Upper lobe of left lung (tissue), 6 donors: ENCODE results near the gene IFNLR1. TPM values are rescaled to one million over a fixed set of nuclear protein-coding genes. Genes with fewer than 3 reads are reported as not detected.

Experiments
- ATAC-seq, 2 donors: fragments of 200-7000 bp; cut with Tn5 transposase; one replicate each; pipeline ENCODE4 v1.9.1; 2022; ENCODE audit warnings: mild to moderate bottlenecking in 2 of 2, moderate library complexity in 2 of 2; ENCODE audit not compliant: low FRiP score in 2 of 2
- DNase-seq, 2 donors: peaks; one replicate each; pipeline ENCODE4 v3.0.0-alpha.2; 2019 to 2020
- H3K27ac ChIP-seq, 4 donors: fragments of 200-600 bp; sonication (generic); one replicate each; pipeline ENCODE4 v1.5.1; 2016 to 2019
- H3K27me3 ChIP-seq, 4 donors: fragments of 200-600 bp; sonication (generic); one replicate each; pipeline ENCODE4 v1.5.1; 2017 to 2019
- H3K36me3 ChIP-seq, 4 donors: fragments of 200-600 bp; sonication (generic); one replicate each; pipeline ENCODE4 v1.5.1; 2016 to 2019
- H3K4me1 ChIP-seq, 4 donors: fragments of 200-600 bp; sonication (generic); one replicate each; pipeline ENCODE4 v1.5.1; 2018 to 2019
- H3K4me3 ChIP-seq, 4 donors: fragments of 200-600 bp; sonication (generic); one replicate each; pipeline ENCODE4 v1.5.1; 2017 to 2019; ENCODE audit warnings: mild to moderate bottlenecking in 2 of 4, moderate library complexity in 1 of 4
- H3K9me3 ChIP-seq, 4 donors: fragments of 200-600 bp; sonication (generic); one replicate each; pipeline ENCODE4 v1.5.1; 2018 to 2019
- EP300 ChIP-seq, 4 donors: sonication (generic); formaldehyde crosslinking; IDR thresholded peaks; one replicate each; pipeline ENCODE4 v1.5.1; 2017; ENCODE audit warnings: antibody characterized with exemption in 4 of 4, control low read depth in 2 of 4
- POLR2A ChIP-seq, 4 donors: fragments of 450-650 bp; IDR thresholded peaks; one replicate each; pipeline ENCODE4 v1.5.1; 2016 to 2017; ENCODE audit warnings: antibody characterized with exemption in 4 of 4, mild to moderate bottlenecking in 2 of 4
- POLR2AphosphoS5 ChIP-seq, 2 donors: sonication (generic); formaldehyde crosslinking; IDR thresholded peaks; one replicate each; pipeline ENCODE4 v1.5.1; 2017; ENCODE audit warnings: antibody characterized with exemption in 2 of 2
- WGBS, 2 donors: methylation state at CpG; one replicate each; pipeline ENCODE4 v1.1.5; 2017 to 2018; 5-methylcytosine and 5-hydroxymethylcytosine counted together
- total RNA-seq, 6 donors: library from RNA; depleted of rRNA in 4 of 6; stranded (reverse); fragments of >200 nt in 4 of 6; gene quantifications; one replicate each; pipeline versions ENCODE4 v1.1.0 to v1.2.1, GENCODE V29; 2016 to 2021
- TF ChIP-seq, protein P1 (sequence below), 6 experiments: fragments of 450-650 bp in 4 of 6; fragments of 200-600 bp in 2 of 6; sonication (generic) in 2 of 6; IDR thresholded peaks; one replicate each; pipeline ENCODE4 v1.5.1; 2016 to 2019; ENCODE audit warnings: antibody characterized with exemption in 6 of 6
- donor health status: DM: no; HTN: no; CAD: no; lungs with moderate emphysema.
- donor health status: DM: no; HTN: yes; CAD: no; lungs with severe emphysema.

The IFNLR1 gene
- total RNA-seq, 6 donors from 2014 or later = 4.1 to 15.5 (median 6.8) TPM

DNA sequence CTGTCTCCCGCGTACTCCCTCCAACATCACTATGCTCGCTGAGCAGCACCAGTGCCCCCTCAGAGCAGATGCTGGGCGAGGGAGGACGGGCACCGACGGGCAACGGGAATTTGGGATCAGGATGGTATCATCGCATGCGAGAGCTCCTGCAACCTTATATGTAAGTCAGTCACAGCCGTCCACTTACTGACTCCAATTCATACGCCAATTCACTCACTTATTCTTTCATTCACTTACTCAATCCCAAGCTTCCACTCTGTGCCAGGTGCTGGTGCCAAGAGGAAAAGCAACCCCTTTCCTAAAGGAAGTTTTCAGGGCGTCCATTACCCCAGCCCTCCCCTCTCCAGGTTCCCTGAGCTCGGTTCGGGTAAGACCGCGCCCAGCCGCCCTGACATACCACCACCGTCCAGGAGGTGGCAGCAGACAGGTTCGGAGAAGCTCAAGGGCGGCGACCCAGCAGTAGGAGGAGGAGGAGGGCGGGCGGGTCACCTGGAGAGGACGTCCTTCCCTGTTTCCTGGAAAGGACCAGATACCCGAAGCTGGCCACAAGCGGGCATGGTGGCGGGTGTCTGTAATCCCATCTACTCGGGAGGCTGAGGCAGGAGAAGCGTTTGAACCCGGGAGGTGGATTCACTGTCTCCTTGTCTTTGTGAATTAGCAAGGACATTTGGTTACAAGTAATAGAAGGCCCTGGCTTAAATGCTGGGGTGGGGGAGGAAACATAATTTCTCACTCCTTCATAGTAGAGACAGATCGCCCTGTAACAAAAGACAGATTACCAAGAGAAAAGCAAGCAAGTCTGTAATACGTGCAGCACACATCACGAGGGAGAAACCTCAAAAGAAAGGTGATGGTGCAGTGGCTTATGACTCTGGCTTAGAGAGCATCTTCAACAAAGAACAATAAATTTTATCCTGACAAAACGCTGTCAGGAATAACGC lies 36.6 kb downstream of the IFNLR1 start:
- no peaks in the 10 kb centered on the region for H3K27me3 ChIP-seq
- peak overlapping the region in 2 of 4 donors; percentile 12 to 15 for H3K4me3 ChIP-seq
- H3K9me3 ChIP-seq = no peaks in the 10 kb centered on the region
- H3K27ac ChIP-seq = no peak overlapping the region
- ATAC-seq = peak; percentile 94 to 97
- 13 to 16% methylated on average over 33 to 36 of the region's 36 CpGs for WGBS, 2 donors
- TF ChIP-seq POLR2AphosphoS5 (IDR thresholded peaks at IDR 0.05) = no peak
- no peak for TF ChIP-seq POLR2A (IDR thresholded peaks at IDR 0.05)
- TF ChIP-seq, protein P1, sequence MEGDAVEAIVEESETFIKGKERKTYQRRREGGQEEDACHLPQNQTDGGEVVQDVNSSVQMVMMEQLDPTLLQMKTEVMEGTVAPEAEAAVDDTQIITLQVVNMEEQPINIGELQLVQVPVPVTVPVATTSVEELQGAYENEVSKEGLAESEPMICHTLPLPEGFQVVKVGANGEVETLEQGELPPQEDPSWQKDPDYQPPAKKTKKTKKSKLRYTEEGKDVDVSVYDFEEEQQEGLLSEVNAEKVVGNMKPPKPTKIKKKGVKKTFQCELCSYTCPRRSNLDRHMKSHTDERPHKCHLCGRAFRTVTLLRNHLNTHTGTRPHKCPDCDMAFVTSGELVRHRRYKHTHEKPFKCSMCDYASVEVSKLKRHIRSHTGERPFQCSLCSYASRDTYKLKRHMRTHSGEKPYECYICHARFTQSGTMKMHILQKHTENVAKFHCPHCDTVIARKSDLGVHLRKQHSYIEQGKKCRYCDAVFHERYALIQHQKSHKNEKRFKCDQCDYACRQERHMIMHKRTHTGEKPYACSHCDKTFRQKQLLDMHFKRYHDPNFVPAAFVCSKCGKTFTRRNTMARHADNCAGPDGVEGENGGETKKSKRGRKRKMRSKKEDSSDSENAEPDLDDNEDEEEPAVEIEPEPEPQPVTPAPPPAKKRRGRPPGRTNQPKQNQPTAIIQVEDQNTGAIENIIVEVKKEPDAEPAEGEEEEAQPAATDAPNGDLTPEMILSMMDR (IDR thresholded peaks at IDR 0.05) = peak; percentile 90 to 92 (median 91)
- TF ChIP-seq EP300 (IDR thresholded peaks at IDR 0.05) = no peak
- no peaks in the 10 kb centered on the region for H3K36me3 ChIP-seq
- H3K4me1 ChIP-seq = peaks cover 11 to 12% (median 12%) of the 10 kb centered on the region in 4 donors
- DNase-seq = peak; percentile 92 to 93

DNA sequence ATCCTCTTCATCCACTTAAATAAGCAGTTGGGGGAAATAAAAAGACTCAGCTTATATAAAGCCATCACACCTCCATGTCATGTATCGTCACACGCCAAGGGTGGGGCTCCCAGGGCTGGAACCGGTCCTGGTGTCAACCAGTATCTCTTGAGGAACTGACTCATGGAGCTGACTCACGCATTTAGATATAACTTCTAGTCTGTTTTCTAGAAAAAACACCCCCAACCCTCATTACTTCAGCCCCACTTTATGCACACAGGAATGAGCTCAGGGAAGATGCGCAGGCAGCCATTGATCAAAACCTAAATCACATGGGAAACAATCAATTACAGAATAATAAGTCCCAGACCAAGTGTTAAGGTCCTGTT lies 37.2 kb downstream of the IFNLR1 start:
- Histone ChIP-seq H3K36me3 (no peaks in the 10 kb centered on the region), H3K27me3 (no peaks in the 10 kb centered on the region), H3K27ac (no peak overlapping the region), H3K4me3 (no peak overlapping the region), H3K9me3 (no peaks in the 10 kb centered on the region), H3K4me1 (peaks cover 11 to 12% (median 12%) of the 10 kb centered on the region in 4 donors)
- ATAC-seq = peak in 1 of 2 donors; percentile 84
- WGBS, 2 donors = 61 to 63% methylated on average over 5 of the region's 5 CpGs
- TF ChIP-seq POLR2AphosphoS5 (IDR thresholded peaks at IDR 0.05) (no peak), POLR2A (IDR thresholded peaks at IDR 0.05) (no peak), EP300 (IDR thresholded peaks at IDR 0.05) (no peak)
- TF ChIP-seq, protein P1 (IDR thresholded peaks at IDR 0.05) = no peak
- DNase-seq = peak in 1 of 2 donors; percentile 41

DNA sequence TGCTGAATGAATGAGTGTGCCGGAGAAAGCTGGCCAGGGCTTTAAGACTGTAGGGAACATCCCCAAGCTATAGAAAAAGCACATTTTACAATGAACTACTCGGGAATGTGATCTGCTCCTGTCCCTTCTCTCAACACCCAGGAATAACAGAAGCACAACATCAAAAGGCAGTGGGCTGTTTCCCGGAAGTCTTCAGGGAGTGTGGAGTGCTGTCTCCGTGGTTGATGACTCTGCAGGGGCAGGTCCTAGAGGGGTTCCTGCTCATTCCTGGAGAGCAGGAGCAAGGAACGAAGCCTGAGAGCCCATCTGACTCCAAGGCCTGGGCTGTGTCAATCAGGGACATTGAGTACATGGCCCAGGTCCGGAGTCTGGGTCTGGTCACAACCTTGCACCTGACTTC lies 39.3 kb downstream of the IFNLR1 start:
- Histone ChIP-seq H3K4me3 (no peak overlapping the region), H3K27me3 (no peaks in the 10 kb centered on the region), H3K36me3 (no peaks in the 10 kb centered on the region), H3K4me1 (peaks cover 11 to 12% (median 12%) of the 10 kb centered on the region in 4 donors), H3K9me3 (no peaks in the 10 kb centered on the region), H3K27ac (no peak overlapping the region)
- DNase-seq (no peak), ATAC-seq (no peak)
- TF ChIP-seq POLR2AphosphoS5 (IDR thresholded peaks at IDR 0.05) = no peak
- TF ChIP-seq POLR2A (IDR thresholded peaks at IDR 0.05) = no peak
- no peak for TF ChIP-seq EP300 (IDR thresholded peaks at IDR 0.05)
- TF ChIP-seq, protein P1 (IDR thresholded peaks at IDR 0.05) = no peak
- WGBS, 2 donors = 65 to 69% methylated on average over 5 to 6 of the region's 6 CpGs

DNA sequence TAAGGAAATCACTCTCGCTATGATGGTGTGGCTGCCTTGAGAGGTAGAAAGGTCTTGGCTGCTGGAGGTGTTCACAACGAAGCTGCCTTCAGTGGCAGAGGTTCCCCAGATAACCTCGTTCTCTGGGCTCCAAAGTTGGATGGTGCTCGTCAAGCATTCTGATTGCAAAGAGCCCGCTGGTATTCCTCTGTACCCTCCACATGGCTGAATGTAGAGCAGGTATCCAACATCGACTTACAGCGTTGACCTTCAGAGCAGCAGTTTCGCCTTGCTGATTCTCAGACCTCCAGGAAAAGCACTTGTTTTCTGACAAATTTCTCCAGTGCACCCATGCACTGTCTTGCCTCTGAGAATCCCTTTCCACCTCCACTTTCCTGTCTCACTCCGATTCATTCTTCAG lies 39.9 kb downstream of the IFNLR1 start:
- Histone ChIP-seq H3K4me1 (peaks cover 11 to 17% (median 13%) of the 10 kb centered on the region in 4 donors), H3K27me3 (no peaks in the 10 kb centered on the region), H3K9me3 (no peaks in the 10 kb centered on the region), H3K4me3 (no peak overlapping the region), H3K36me3 (no peaks in the 10 kb centered on the region), H3K27ac (no peak overlapping the region)
- TF ChIP-seq POLR2A (IDR thresholded peaks at IDR 0.05) (no peak), EP300 (IDR thresholded peaks at IDR 0.05) (no peak), POLR2AphosphoS5 (IDR thresholded peaks at IDR 0.05) (no peak)
- TF ChIP-seq, protein P1 (IDR thresholded peaks at IDR 0.05) = no peak
- 88 to 90% methylated on average over 9 of the region's 9 CpGs for WGBS, 2 donors
- ATAC-seq (no peak), DNase-seq (no peak)
